Progenitor cell of endocrine pancreas (in vitro differentiated cells): ENCODE measurements around the gene C12orf75. TPM values are rescaled to one million over a fixed set of nuclear protein-coding genes. Genes with fewer than 3 reads are reported as not detected.

Experiments
- DNase-seq: peaks from one replicate; pipeline ENCODE4 v3.0.0; 2021; ENCODE audit warnings: low spot score; ENCODE audit not compliant: unreplicated experiment
- H3K27ac Mint-ChIP-seq: 2 replicates; pipeline ENCODE4 v1.8.0; 2021; ENCODE audit warnings: mild to moderate bottlenecking, moderate library complexity, mixed read lengths
- H3K27me3 Mint-ChIP-seq: 2 replicates; pipeline ENCODE4 v1.8.0; 2021; ENCODE audit warnings: mixed read lengths
- H3K36me3 Mint-ChIP-seq: 2 replicates; pipeline ENCODE4 v1.8.0; 2022; ENCODE audit warnings: mixed read lengths; ENCODE audit not compliant: insufficient read depth
- H3K4me1 Mint-ChIP-seq: 2 replicates; pipeline ENCODE4 v1.8.0; 2021; ENCODE audit warnings: low read depth, mixed read lengths
- H3K4me3 Mint-ChIP-seq: 2 replicates; pipeline ENCODE4 v1.8.0; 2021; ENCODE audit warnings: low read depth, mild to moderate bottlenecking, moderate library complexity, mixed read lengths
- H3K9me3 Mint-ChIP-seq: 2 replicates; pipeline ENCODE4 v1.8.0; 2021; ENCODE audit warnings: low read depth, mixed read lengths
- CTCF ChIP-seq: fragments of 200-600 bp; sonication (generic); IDR thresholded peaks from one replicate; pipeline ENCODE4 v1.5.0; 2021; ENCODE audit warnings: antibody characterized with exemption, mild to moderate bottlenecking; ENCODE audit not compliant: unreplicated experiment
- total RNA-seq: library from RNA; stranded (reverse); gene quantifications from 2 replicates; pipeline ENCODE4 v1.2.1, GENCODE V29; 2021

Gene C12orf75
- total RNA-seq, 1 donor from 2014 or later: 228 TPM

- no peak overlapping the region for H3K27ac Mint-ChIP-seq
- no peaks in the 10 kb centered on the region for H3K36me3 Mint-ChIP-seq
- peaks cover 18% of the 10 kb centered on the region for H3K4me1 Mint-ChIP-seq
- no peaks in the 10 kb centered on the region for H3K27me3 Mint-ChIP-seq
- H3K4me3 Mint-ChIP-seq: no peak overlapping the region
- DNase-seq: no peak
- no peak for TF ChIP-seq CTCF
- H3K9me3 Mint-ChIP-seq: peaks cover 18% of the 10 kb centered on the region
Measured at GRCh38 chr12:105288311-105288996, 42.0 kb upstream of the C12orf75 start.

- Mint-ChIP-seq H3K27me3 (no peaks in the 10 kb centered on the region), H3K27ac (no peak overlapping the region)
Measured at GRCh38 chr12:105289114-105289904, 41.2 kb upstream of the C12orf75 start.

GRCh38 chr12:105291531-105291930 lies 39.0 kb upstream of the C12orf75 start:
- H3K4me1 Mint-ChIP-seq: peaks cover 25% of the 10 kb centered on the region
- H3K27ac Mint-ChIP-seq: no peak overlapping the region
- no peak for DNase-seq
- no peaks in the 10 kb centered on the region for H3K36me3 Mint-ChIP-seq
- no peak overlapping the region for H3K4me3 Mint-ChIP-seq
- H3K9me3 Mint-ChIP-seq: peaks cover 3% of the 10 kb centered on the region
- TF ChIP-seq CTCF: no peak
- no peaks in the 10 kb centered on the region for H3K27me3 Mint-ChIP-seq

More at GRCh38 chr12:105289114-105289904, 41.2 kb upstream of the C12orf75 start:
- no peaks in the 10 kb centered on the region for H3K36me3 Mint-ChIP-seq
- H3K9me3 Mint-ChIP-seq: peaks cover 11% of the 10 kb centered on the region
- H3K4me3 Mint-ChIP-seq: no peak overlapping the region
- no peak for DNase-seq
- TF ChIP-seq CTCF: no peak
- H3K4me1 Mint-ChIP-seq: peaks cover 12% of the 10 kb centered on the region

- H3K36me3 Mint-ChIP-seq: no peaks in the 10 kb centered on the region
- H3K9me3 Mint-ChIP-seq: peaks cover 5% of the 10 kb centered on the region
- no peak for DNase-seq
- no peak overlapping the region for H3K4me3 Mint-ChIP-seq
- H3K4me1 Mint-ChIP-seq: peaks cover 29% of the 10 kb centered on the region
- H3K27me3 Mint-ChIP-seq: no peaks in the 10 kb centered on the region
- TF ChIP-seq CTCF: no peak
- no peak overlapping the region for H3K27ac Mint-ChIP-seq
Measured at GRCh38 chr12:105292705-105293104, 37.8 kb upstream of the C12orf75 start.

- Mint-ChIP-seq H3K4me1 (peaks cover 29% of the 10 kb centered on the region), H3K36me3 (peaks cover 2% of the 10 kb centered on the region), H3K27me3 (no peaks in the 10 kb centered on the region), H3K9me3 (peaks cover 9% of the 10 kb centered on the region), H3K4me3 (no peak overlapping the region), H3K27ac (no peak overlapping the region)
- no peak for DNase-seq
- TF ChIP-seq CTCF: no peak
Measured at GRCh38 chr12:105293187-105293586, 37.3 kb upstream of the C12orf75 start.
